Vagina (tissue), 2 donors: ENCODE results near the gene WDFY2. TPM values are rescaled to one million over a fixed set of nuclear protein-coding genes. Genes with fewer than 3 reads are reported as not detected.

Experiments
- DNase-seq, 2 donors: peaks; one replicate each; pipeline ENCODE4 v3.0.0-alpha.2; 2017; ENCODE audit errors: extremely low spot score in 2 of 2
- H3K27ac ChIP-seq: fragments of 200-600 bp; sonication (generic); one replicate; pipeline ENCODE4 v1.5.1; 2019
- H3K27me3 ChIP-seq: fragments of 200-600 bp; sonication (generic); one replicate; pipeline ENCODE4 v1.5.1; 2019
- H3K36me3 ChIP-seq, 2 donors: fragments of 200-600 bp; sonication (generic); one replicate each; pipeline ENCODE4 v1.5.1; 2017 to 2019
- H3K4me1 ChIP-seq: fragments of 200-600 bp; sonication (generic); one replicate; pipeline ENCODE4 v1.5.1; 2019
- H3K4me3 ChIP-seq, 2 donors: fragments of 200-600 bp; sonication (generic); 1 replicate in 1 of 2; 2 replicates in 1 of 2; pipeline ENCODE4 v1.5.1; 2016 to 2019
- H3K9me3 ChIP-seq: fragments of 200-600 bp; sonication (generic); one replicate; pipeline ENCODE4 v1.5.1; 2019
- CTCF ChIP-seq, 3 experiments: fragments of 450-650 bp in 2 of 3; fragments of 200-600 bp in 1 of 3; sonication (generic) in 1 of 3; IDR thresholded peaks; one replicate each; pipeline ENCODE4 v1.5.1; 2017 to 2019; ENCODE audit warnings: antibody characterized with exemption in 3 of 3, mild to moderate bottlenecking in 2 of 3, moderate library complexity in 2 of 3
- POLR2A ChIP-seq, 2 donors: fragments of 450-650 bp; IDR thresholded peaks; one replicate each; pipeline ENCODE4 v1.6.1; 2017; ENCODE audit warnings: antibody characterized with exemption in 2 of 2, mild to moderate bottlenecking in 2 of 2, moderate library complexity in 2 of 2
- POLR2AphosphoS5 ChIP-seq, 2 donors: sonication (generic); formaldehyde crosslinking; IDR thresholded peaks; one replicate each; pipeline ENCODE4 v1.9.0; 2017; ENCODE audit warnings: antibody characterized with exemption in 2 of 2, mild to moderate bottlenecking in 2 of 2, low read depth in 1 of 2; ENCODE audit not compliant: insufficient read depth in 1 of 2
- intact Hi-C: fragments of 100-400 bp; cut with DNase I; formaldehyde crosslinking; loops from one replicate; pipeline ENCODE4 v1.15.1; 2023
- total RNA-seq: library from RNA; depleted of rRNA; stranded (reverse); fragments of >200 nt; gene quantifications from one replicate; pipeline ENCODE4 v1.2.3, GENCODE V29; 2016

WDFY2 gene
- total RNA-seq, 1 donor from 2014 or later = 26.3 TPM

- Histone ChIP-seq H3K27me3 (no peaks in the 10 kb centered on the region), H3K9me3 (no peaks in the 10 kb centered on the region), H3K27ac (no peak overlapping the region), H3K36me3 (no peaks in the 10 kb centered on the region), H3K4me3 (no peak overlapping the region), H3K4me1 (peaks cover 23% of the 10 kb centered on the region)
- TF ChIP-seq POLR2A (IDR thresholded peaks at IDR 0.05) (no peak), POLR2AphosphoS5 (IDR thresholded peaks at IDR 0.05; ENCODE audit: insufficient read depth in 1 of 2, low read depth in 1 of 2) (no peak), CTCF (IDR thresholded peaks at IDR 0.05) (no peak)
- intact Hi-C loops = no loop called here
- DNase-seq = no peak
Measured at GRCh38 chr13:51599444-51600176, 15.3 kb downstream of the WDFY2 start.

GRCh38 chr13:51600703-51601102 lies 16.4 kb downstream of the WDFY2 start:
- Histone ChIP-seq H3K4me1 (peaks cover 12% of the 10 kb centered on the region), H3K27me3 (no peaks in the 10 kb centered on the region), H3K36me3 (no peaks in the 10 kb centered on the region), H3K27ac (no peak overlapping the region), H3K4me3 (no peak overlapping the region), H3K9me3 (no peaks in the 10 kb centered on the region)
- DNase-seq = no peak
- no peak for TF ChIP-seq POLR2A (IDR thresholded peaks at IDR 0.05)
- TF ChIP-seq POLR2AphosphoS5 (IDR thresholded peaks at IDR 0.05; ENCODE audit: insufficient read depth in 1 of 2, low read depth in 1 of 2) = no peak
- no peak for TF ChIP-seq CTCF (IDR thresholded peaks at IDR 0.05)
- intact Hi-C loops = no loop called here

GRCh38 chr13:51601601-51602565 lies 17.6 kb downstream of the WDFY2 start:
- no peaks in the 10 kb centered on the region for H3K9me3 ChIP-seq
- no peak for DNase-seq
- no peak overlapping the region for H3K27ac ChIP-seq
- no peak for TF ChIP-seq POLR2A (IDR thresholded peaks at IDR 0.05)
- no peak for TF ChIP-seq POLR2AphosphoS5 (IDR thresholded peaks at IDR 0.05; ENCODE audit: insufficient read depth in 1 of 2, low read depth in 1 of 2)
- TF ChIP-seq CTCF (IDR thresholded peaks at IDR 0.05) = no peak
- H3K27me3 ChIP-seq = no peaks in the 10 kb centered on the region
- peaks cover 3% of the 10 kb centered on the region for H3K4me1 ChIP-seq
- H3K36me3 ChIP-seq = no peaks in the 10 kb centered on the region
- intact Hi-C loops = no loop called here
- H3K4me3 ChIP-seq = no peak overlapping the region

GRCh38 chr13:51603716-51604115 lies 19.5 kb downstream of the WDFY2 start:
- intact Hi-C loops = no loop called here

More at GRCh38 chr13:51603716-51604115, 19.5 kb downstream of the WDFY2 start:
- Histone ChIP-seq H3K9me3 (no peaks in the 10 kb centered on the region), H3K4me3 (no peak overlapping the region), H3K27me3 (no peaks in the 10 kb centered on the region), H3K36me3 (no peaks in the 10 kb centered on the region), H3K4me1 (no peaks in the 10 kb centered on the region), H3K27ac (no peak overlapping the region)
- no peak for DNase-seq
- TF ChIP-seq POLR2A (IDR thresholded peaks at IDR 0.05) (no peak), CTCF (IDR thresholded peaks at IDR 0.05) (no peak), POLR2AphosphoS5 (IDR thresholded peaks at IDR 0.05; ENCODE audit: insufficient read depth in 1 of 2, low read depth in 1 of 2) (no peak)
